ENCODE results near the gene DAAM1. TPM values are rescaled to one million over a fixed set of nuclear protein-coding genes. Genes with fewer than 3 reads are reported as not detected.

Gene DAAM1
- polyA plus RNA-seq, 1 experiment: 9.8 TPM

- POLR2A ChIA-PET: no interaction called here
- Histone ChIP-seq H3K27ac (ENCODE audit: low read depth, low read length) (peak overlapping the region; percentile 39), H3K27me3 (ENCODE audit: control insufficient read depth, insufficient read depth, low read length) (no peaks in the 10 kb centered on the region), H3K4me3 (ENCODE audit: low read depth, low read length) (no peak overlapping the region), H3K9me3 (ENCODE audit: control insufficient read depth, insufficient read depth, low read length) (no peaks in the 10 kb centered on the region)
- DNase-seq (ENCODE audit: low read depth, low spot score): peak; percentile 82
- TF ChIP-seq CTCF (IDR thresholded peaks at IDR 0.05; ENCODE audit: low read depth, low read length): no peak
- CTCF ChIA-PET: no interaction called here
Observed at GRCh38 chr14:59254146-59254910, 65.9 kb downstream of the DAAM1 start.

- ChIA-PET CTCF (no interaction called here), POLR2A (no interaction called here)
- DNase-seq (ENCODE audit: low read depth, low spot score): no peak
- TF ChIP-seq CTCF (IDR thresholded peaks at IDR 0.05; ENCODE audit: low read depth, low read length): no peak
- Histone ChIP-seq H3K9me3 (ENCODE audit: control insufficient read depth, insufficient read depth, low read length) (no peaks in the 10 kb centered on the region), H3K27ac (ENCODE audit: low read depth, low read length) (peak overlapping the region; percentile 39), H3K4me3 (ENCODE audit: low read depth, low read length) (no peak overlapping the region), H3K27me3 (ENCODE audit: control insufficient read depth, insufficient read depth, low read length) (no peaks in the 10 kb centered on the region)
Observed at GRCh38 chr14:59254911-59255545, 66.6 kb downstream of the DAAM1 start.

- no peak for TF ChIP-seq CTCF (IDR thresholded peaks at IDR 0.05; ENCODE audit: low read depth, low read length)
- Histone ChIP-seq H3K4me3 (ENCODE audit: low read depth, low read length) (no peak overlapping the region), H3K27ac (ENCODE audit: low read depth, low read length) (no peak overlapping the region), H3K9me3 (ENCODE audit: control insufficient read depth, insufficient read depth, low read length) (no peaks in the 10 kb centered on the region), H3K27me3 (ENCODE audit: control insufficient read depth, insufficient read depth, low read length) (no peaks in the 10 kb centered on the region)
- ChIA-PET CTCF (interaction anchor here (0.5 kb wide), 1 partner anchor 102 kb away, joined by 3 read pairs; no protein-coding TSS in a partner anchor), POLR2A (no interaction called here)
- DNase-seq (ENCODE audit: low read depth, low spot score): no peak
Observed at GRCh38 chr14:59256331-59256730, 67.9 kb downstream of the DAAM1 start.

GRCh38 chr14:59261334-59261733 lies 72.9 kb downstream of the DAAM1 start:
- ChIA-PET POLR2A (no interaction called here), CTCF (no interaction called here)
- Histone ChIP-seq H3K9me3 (ENCODE audit: control insufficient read depth, insufficient read depth, low read length) (no peaks in the 10 kb centered on the region), H3K27me3 (ENCODE audit: control insufficient read depth, insufficient read depth, low read length) (no peaks in the 10 kb centered on the region), H3K27ac (ENCODE audit: low read depth, low read length) (no peak overlapping the region), H3K4me3 (ENCODE audit: low read depth, low read length) (no peak overlapping the region)
- DNase-seq (ENCODE audit: low read depth, low spot score): no peak
- no peak for TF ChIP-seq CTCF (IDR thresholded peaks at IDR 0.05; ENCODE audit: low read depth, low read length)

All from AG04450 (cell line).